ENCODE data around the gene SLC25A47. TPM values are rescaled to one million over a fixed set of nuclear protein-coding genes. Genes with fewer than 3 reads are reported as not detected.

The SLC25A47 gene
- total RNA-seq, 5 donors from 2014 or later (not counting 1 experiment from before 2014, with no cell fraction given) = 0.16 TPM; not detected in 4

DNA sequence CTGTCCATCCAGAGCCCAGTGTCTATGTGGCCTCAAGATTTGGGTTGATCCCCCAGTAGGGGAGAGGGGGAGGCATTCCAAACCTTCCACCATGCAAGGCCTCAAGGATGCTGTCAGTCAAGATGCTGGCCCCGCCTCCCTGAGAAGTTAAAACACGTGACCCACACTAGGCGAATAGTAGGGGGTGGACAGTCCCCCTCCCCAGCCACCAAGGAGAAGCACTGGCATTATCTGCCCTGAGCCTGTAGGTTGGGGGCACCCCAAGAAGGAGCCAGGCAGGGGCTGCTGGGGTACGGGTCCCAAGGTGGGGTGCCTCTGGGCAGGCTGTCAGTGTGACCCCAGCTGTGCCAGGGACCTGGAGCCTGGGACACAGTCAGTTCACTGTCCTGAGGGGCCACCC lies 19.2 kb upstream of the SLC25A47 start:
- WGBS (ENCODE audit: insufficient coverage) = 100% methylated on average over 1 of the region's 4 CpGs
- H3K4me3 Mint-ChIP-seq = peak overlapping the region in 1 of 3 donors; percentile 83
- POLR2A ChIA-PET = no interaction called here

DNA sequence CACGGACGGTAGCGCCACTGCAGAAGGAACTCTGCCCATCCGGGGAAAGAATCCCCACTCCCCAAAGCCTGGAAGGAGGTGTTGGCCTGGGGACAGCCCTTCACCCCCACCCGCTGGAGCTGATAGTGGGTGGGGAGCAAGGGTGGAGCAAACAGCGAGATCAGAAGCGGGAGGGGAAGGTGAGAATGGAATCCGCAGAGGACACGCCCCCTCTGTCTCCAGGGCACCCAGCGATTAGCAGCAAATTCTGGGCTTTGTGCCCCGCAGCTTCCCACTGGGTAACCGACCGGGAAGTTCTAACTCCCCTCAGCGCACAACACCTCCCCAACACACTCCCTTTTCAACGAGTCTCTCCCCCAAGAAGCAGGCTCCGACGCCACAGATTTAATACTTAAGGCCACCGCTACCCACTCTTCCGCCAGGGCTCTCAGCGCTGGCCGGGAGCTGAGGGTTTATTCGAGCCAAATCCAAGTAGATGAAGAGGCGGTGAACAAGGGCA lies 18.3 kb upstream of the SLC25A47 start:
- WGBS (ENCODE audit: insufficient coverage) = 16% methylated on average over 5 of the region's 23 CpGs
- H3K9me3 ChIP-seq = no peaks in the 10 kb centered on the region
- Mint-ChIP-seq H3K9me3 (no peaks in the 10 kb centered on the region), H3K27me3 (peaks cover 0 to 7% of the 10 kb centered on the region in 2 donors), H3K4me1 (peaks cover 16 to 27% (median 19%) of the 10 kb centered on the region in 3 donors), H3K27ac (peak overlapping the region in 1 of 2 donors; percentile 90), H3K4me3 (peak overlapping the region; percentile 82 to 85 (median 83)), H3K36me3 (no peaks in the 10 kb centered on the region)
- H3K4me3 ChIP-seq (ENCODE audit: control insufficient read depth in 1 of 2, extremely low read depth in 1 of 2, low read length in 1 of 2) = peak overlapping the region; percentile 52 to 59
- ATAC-seq (replicated peaks in 1 of 4) (no peak), DNase-seq (peak in 4 of 35 experiments; percentile 12 to 38 (median 20))
- ChIA-PET CTCF (interaction anchor here in 1 of 2 donors (0.5 kb wide), 1 partner anchor 241 kb away, joined by 4 read pairs; no protein-coding TSS in a partner anchor), POLR2A (no interaction called here)
- H3K4me1 ChIP-seq (ENCODE audit: control insufficient read depth in 1 of 2, extremely low read depth in 1 of 2, insufficient read depth in 2 of 2, low read length in 2 of 2) = peaks cover 2 to 22% of the 10 kb centered on the region in 2 experiments
- peaks cover 0 to 11% of the 10 kb centered on the region in 2 experiments for H3K27me3 ChIP-seq (replicated peaks in 1 of 2; ENCODE audit: control insufficient read depth in 2 of 2, extremely low read depth in 1 of 2, insufficient read depth in 2 of 2, low read length in 1 of 2)
- no peak overlapping the region for H3K27ac ChIP-seq (ENCODE audit: low read length)
- no peaks in the 10 kb centered on the region for H3K36me3 ChIP-seq (ENCODE audit: control insufficient read depth in 2 of 2, extremely low read depth in 1 of 2, insufficient read depth in 1 of 2, low read length in 1 of 2)

More for the DNA sequence above, 19.2 kb upstream of the SLC25A47 start:
- Histone ChIP-seq H3K9me3 (no peaks in the 10 kb centered on the region), H3K36me3 (ENCODE audit: control insufficient read depth in 2 of 2, extremely low read depth in 1 of 2, insufficient read depth in 1 of 2, low read length in 1 of 2) (peaks cover 0 to 1% of the 10 kb centered on the region in 2 donors), H3K27me3 (replicated peaks in 1 of 2; ENCODE audit: control insufficient read depth in 2 of 2, extremely low read depth in 1 of 2, insufficient read depth in 2 of 2, low read length in 1 of 2) (peaks cover 0 to 11% of the 10 kb centered on the region in 2 experiments), H3K4me1 (ENCODE audit: control insufficient read depth in 1 of 2, extremely low read depth in 1 of 2, insufficient read depth in 2 of 2, low read length in 2 of 2) (peaks cover 2 to 22% of the 10 kb centered on the region in 2 experiments), H3K4me3 (ENCODE audit: control insufficient read depth in 1 of 2, extremely low read depth in 1 of 2, low read length in 1 of 2) (no peak overlapping the region), H3K27ac (ENCODE audit: low read length) (no peak overlapping the region)
- CTCF ChIA-PET = no interaction called here
- DNase-seq (no peak), ATAC-seq (replicated peaks in 1 of 4) (no peak)
- H3K4me1 Mint-ChIP-seq = peaks cover 16 to 27% (median 19%) of the 10 kb centered on the region in 3 donors
- H3K27ac Mint-ChIP-seq = no peak overlapping the region
- no peaks in the 10 kb centered on the region for H3K36me3 Mint-ChIP-seq
- no peaks in the 10 kb centered on the region for H3K9me3 Mint-ChIP-seq
- H3K27me3 Mint-ChIP-seq = peaks cover 0 to 7% of the 10 kb centered on the region in 2 donors

DNA sequence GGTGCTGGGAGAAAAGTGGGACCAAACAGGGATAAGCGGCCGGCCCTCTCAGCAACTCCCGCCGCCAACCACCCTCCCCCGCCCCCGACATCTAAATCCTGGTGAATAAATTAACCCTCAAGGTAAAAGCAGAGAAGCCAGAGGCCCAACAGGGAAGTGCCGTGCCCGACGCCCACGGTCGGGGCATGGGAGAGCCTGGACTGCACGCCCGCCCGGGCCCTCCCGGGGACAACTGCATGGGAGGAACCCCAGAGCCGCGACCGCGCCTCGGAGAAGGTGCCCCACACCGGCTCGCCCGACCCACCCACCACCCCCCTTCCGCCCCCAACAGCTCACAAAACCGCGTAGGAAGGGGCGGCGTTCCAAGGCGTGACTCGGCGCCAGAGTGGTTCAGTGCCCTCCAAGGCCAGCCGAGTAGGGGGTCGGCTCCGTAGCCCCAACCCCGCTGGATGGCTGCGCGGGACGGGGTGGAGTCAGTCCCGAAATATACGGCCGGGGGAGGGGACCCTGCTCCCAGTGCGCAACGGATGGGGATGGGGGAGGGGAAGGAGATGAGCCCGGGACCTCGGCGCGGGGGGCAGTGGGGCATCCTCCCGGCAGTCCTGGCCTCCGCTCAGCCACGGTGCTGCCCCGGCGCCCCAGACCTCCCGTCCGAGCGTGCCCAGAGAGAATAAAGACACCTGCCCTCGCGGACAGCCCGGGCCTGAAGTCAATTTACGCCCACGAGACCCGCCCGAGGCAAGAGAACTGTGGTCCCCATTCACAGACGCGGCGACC lies 17.6 kb upstream of the SLC25A47 start:
- H3K27me3 Mint-ChIP-seq = peaks cover 0 to 7% of the 10 kb centered on the region in 2 donors
- H3K27ac Mint-ChIP-seq = peak overlapping the region in 1 of 2 donors; percentile 90
- under 1% methylated on average over 55 of the region's 65 CpGs for WGBS (ENCODE audit: insufficient coverage)
- Histone ChIP-seq H3K27me3 (replicated peaks in 1 of 2; ENCODE audit: control insufficient read depth in 2 of 2, extremely low read depth in 1 of 2, insufficient read depth in 2 of 2, low read length in 1 of 2) (peaks cover 0 to 11% of the 10 kb centered on the region in 2 experiments), H3K27ac (ENCODE audit: low read length) (no peak overlapping the region), H3K4me1 (ENCODE audit: control insufficient read depth in 1 of 2, extremely low read depth in 1 of 2, insufficient read depth in 2 of 2, low read length in 2 of 2) (peaks cover 2 to 22% of the 10 kb centered on the region in 2 experiments), H3K36me3 (ENCODE audit: control insufficient read depth in 2 of 2, extremely low read depth in 1 of 2, insufficient read depth in 1 of 2, low read length in 1 of 2) (no peaks in the 10 kb centered on the region), H3K9me3 (no peaks in the 10 kb centered on the region), H3K4me3 (ENCODE audit: control insufficient read depth in 1 of 2, extremely low read depth in 1 of 2, low read length in 1 of 2) (peak overlapping the region; percentile 52 to 59)
- H3K36me3 Mint-ChIP-seq = no peaks in the 10 kb centered on the region
- peak overlapping the region; percentile 82 to 85 (median 83) for H3K4me3 Mint-ChIP-seq
- peak in 17 of 35 experiments; percentile 20 to 68 (median 45) for DNase-seq
- peaks cover 16 to 27% (median 19%) of the 10 kb centered on the region in 3 donors for H3K4me1 Mint-ChIP-seq
- CTCF ChIA-PET = interaction anchor here in 1 of 2 donors (0.5 kb wide), 1 partner anchor 241 kb away, joined by 4 read pairs; no protein-coding TSS in a partner anchor
- POLR2A ChIA-PET = no interaction called here
- peak; percentile 19 to 61 (median 53) for ATAC-seq (replicated peaks in 1 of 4)
- no peaks in the 10 kb centered on the region for H3K9me3 Mint-ChIP-seq

DNA sequence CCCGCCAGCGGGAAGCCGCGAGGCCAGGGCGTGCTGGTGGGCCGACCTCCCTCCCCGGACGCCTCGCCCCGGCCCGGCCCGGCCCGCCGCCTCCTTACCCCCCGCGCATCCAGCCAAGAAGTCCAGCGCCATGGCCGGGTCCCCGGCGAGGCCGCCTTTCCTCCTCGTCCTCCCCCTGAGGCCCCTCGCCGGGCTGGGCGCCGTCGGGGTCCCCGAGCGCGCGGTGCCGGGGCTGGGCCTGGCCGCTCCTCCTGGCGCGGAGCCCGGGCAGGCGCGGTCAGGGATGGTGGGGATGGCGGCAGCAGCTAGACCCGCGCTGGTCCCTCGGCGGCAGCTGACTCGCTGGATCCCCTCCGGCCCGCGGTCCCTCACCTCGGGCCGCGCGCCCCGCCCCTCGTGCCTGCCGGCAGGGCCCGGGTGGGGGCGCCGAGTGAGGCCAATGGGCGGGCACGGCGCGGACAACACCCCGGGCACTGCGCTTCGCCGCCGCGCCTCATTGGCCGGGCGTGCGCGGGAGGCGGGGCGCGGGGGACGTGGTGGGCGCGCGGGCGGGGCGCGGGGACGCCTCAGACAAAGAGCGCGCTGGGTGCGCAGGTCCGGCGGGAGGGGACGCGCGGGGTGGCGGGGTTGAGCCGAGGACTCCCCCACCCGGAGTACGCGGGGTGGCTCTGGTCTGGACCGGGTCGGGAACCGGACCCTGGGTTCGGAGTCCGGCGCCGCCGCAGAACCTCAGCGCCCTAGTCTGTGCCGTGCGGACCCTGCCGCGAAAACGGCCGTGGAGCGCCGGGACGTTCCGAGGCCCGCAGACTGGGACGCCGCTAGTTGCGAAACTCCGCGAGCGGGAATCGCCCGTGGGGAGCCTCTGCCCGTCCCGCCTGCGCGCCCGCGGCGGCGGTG lies 16.8 kb upstream of the SLC25A47 start, which contains the start of gene SLC25A29:
Gene SLC25A29, minus strand, starts transcription at position 344 of the 897 bp plus-strand sequence. Its CDS starts 212 bp downstream, at position 132.
- Mint-ChIP-seq H3K4me1 (peaks cover 16 to 27% (median 19%) of the 10 kb centered on the region in 3 donors), H3K36me3 (no peaks in the 10 kb centered on the region), H3K27ac (peak within 1 kb of the TSS in 1 of 2 donors; percentile 90), H3K4me3 (peak within 1 kb of the TSS; percentile 82 to 85 (median 83)), H3K27me3 (peaks cover 0 to 7% of the 10 kb centered on the region in 2 donors), H3K9me3 (no peaks in the 10 kb centered on the region)
- under 1% methylated on average over 131 of the region's 131 CpGs for WGBS (ENCODE audit: insufficient coverage)
- CTCF ChIA-PET = interaction anchor here in 1 of 2 donors (1.1 kb wide), 1 partner anchor 339 kb away, joined by 3 read pairs; no protein-coding TSS in a partner anchor
- ATAC-seq (replicated peaks in 1 of 4) (peak; percentile 83 to 88 (median 86)), DNase-seq (peak; percentile 8 to 82 (median 55))
- H3K27me3 ChIP-seq (replicated peaks in 1 of 2; ENCODE audit: control insufficient read depth in 2 of 2, extremely low read depth in 1 of 2, insufficient read depth in 2 of 2, low read length in 1 of 2) = peaks cover 0 to 11% of the 10 kb centered on the region in 2 experiments
- POLR2A ChIA-PET = no interaction called here
- peaks cover 2 to 22% of the 10 kb centered on the region in 2 experiments for H3K4me1 ChIP-seq (ENCODE audit: control insufficient read depth in 1 of 2, extremely low read depth in 1 of 2, insufficient read depth in 2 of 2, low read length in 2 of 2)
- H3K9me3 ChIP-seq = no peaks in the 10 kb centered on the region
- H3K27ac ChIP-seq (ENCODE audit: low read length) = no peak within 1 kb of the TSS
- peak within 1 kb of the TSS; percentile 52 to 59 for H3K4me3 ChIP-seq (ENCODE audit: control insufficient read depth in 1 of 2, extremely low read depth in 1 of 2, low read length in 1 of 2)
- H3K36me3 ChIP-seq (ENCODE audit: control insufficient read depth in 2 of 2, extremely low read depth in 1 of 2, insufficient read depth in 1 of 2, low read length in 1 of 2) = no peaks in the 10 kb centered on the region

DNA sequence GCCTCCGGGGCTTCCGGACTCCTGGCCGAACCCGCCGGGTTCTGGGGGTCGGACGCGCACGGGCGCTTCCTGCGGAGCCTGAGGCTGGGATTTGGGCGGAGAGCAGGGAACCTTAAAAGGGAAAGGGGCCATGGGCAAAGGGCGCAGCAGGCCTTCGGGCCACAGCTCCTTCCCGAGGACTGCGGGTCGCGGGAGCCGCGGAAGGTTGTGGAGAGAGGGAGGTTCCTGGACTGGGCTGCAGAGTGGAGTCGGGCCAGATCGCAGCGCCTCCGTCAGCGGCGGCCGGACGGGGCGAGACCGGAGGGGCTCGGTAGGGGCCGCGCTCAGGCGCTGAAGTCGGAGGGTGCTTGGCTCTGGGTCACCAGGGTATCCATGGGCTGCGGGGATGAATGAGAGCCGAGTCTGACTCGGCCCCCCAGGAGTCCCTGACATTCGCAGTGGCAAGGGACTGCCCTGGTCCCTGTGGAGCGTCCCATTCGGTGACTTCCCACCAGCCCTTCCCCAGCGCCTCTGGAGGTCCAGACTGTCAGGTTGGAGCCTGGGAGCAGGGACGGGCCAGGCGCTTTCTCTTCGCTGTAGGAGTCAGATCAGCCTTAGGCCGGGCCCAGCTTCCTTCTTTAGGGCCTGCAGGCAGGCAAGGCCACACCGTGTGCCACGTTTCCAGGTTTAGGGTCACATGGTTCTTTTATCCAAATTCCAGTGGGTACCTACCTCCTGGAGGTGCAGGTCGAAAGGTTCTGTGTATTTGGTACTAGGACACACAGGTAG lies 16.0 kb upstream of the SLC25A47 start:
- no peak overlapping the region for H3K27ac ChIP-seq (ENCODE audit: low read length)
- H3K4me3 Mint-ChIP-seq = peak overlapping the region; percentile 67 to 82 (median 79)
- no peak for DNase-seq
- POLR2A ChIA-PET = interaction anchor here in 1 of 2 donors (0.6 kb wide), 1 partner anchor 35 kb away, joined by 5 read pairs; no protein-coding TSS in a partner anchor
- H3K9me3 Mint-ChIP-seq = no peaks in the 10 kb centered on the region
- ATAC-seq (replicated peaks in 1 of 4) = no peak
- peak overlapping the region; percentile 51 to 57 for H3K4me3 ChIP-seq (ENCODE audit: control insufficient read depth in 1 of 2, extremely low read depth in 1 of 2, low read length in 1 of 2)
- 42% methylated on average over 40 of the region's 49 CpGs for WGBS (ENCODE audit: insufficient coverage)
- H3K9me3 ChIP-seq = no peaks in the 10 kb centered on the region
- no peaks in the 10 kb centered on the region for H3K36me3 Mint-ChIP-seq
- H3K27me3 ChIP-seq (replicated peaks in 1 of 2; ENCODE audit: control insufficient read depth in 2 of 2, extremely low read depth in 1 of 2, insufficient read depth in 2 of 2, low read length in 1 of 2) = peaks cover 0 to 11% of the 10 kb centered on the region in 2 experiments
- H3K27ac Mint-ChIP-seq = peak overlapping the region in 1 of 2 donors; percentile 82
- no peaks in the 10 kb centered on the region for H3K36me3 ChIP-seq (ENCODE audit: control insufficient read depth in 2 of 2, extremely low read depth in 1 of 2, insufficient read depth in 1 of 2, low read length in 1 of 2)
- H3K27me3 Mint-ChIP-seq = peaks cover 0 to 7% of the 10 kb centered on the region in 2 donors
- CTCF ChIA-PET = interaction anchor here in 1 of 2 donors (1.1 kb wide), 1 partner anchor 339 kb away, joined by 3 read pairs; no protein-coding TSS in a partner anchor
- peaks cover 18 to 27% (median 19%) of the 10 kb centered on the region in 3 donors for H3K4me1 Mint-ChIP-seq
- H3K4me1 ChIP-seq (ENCODE audit: control insufficient read depth in 1 of 2, extremely low read depth in 1 of 2, insufficient read depth in 2 of 2, low read length in 2 of 2) = peaks cover 2 to 22% of the 10 kb centered on the region in 2 experiments

Measured in T-cell (primary cell).